SK-N-SH (cell line): ENCODE data around the gene IFI27L1. TPM values are rescaled to one million over a fixed set of nuclear protein-coding genes. Genes with fewer than 3 reads are reported as not detected.

ENCODE experiments used
- CTCF ChIA-PET: fragments of 300-600, 350-600 bp; formaldehyde crosslinking; extraction: SDS; loops from one replicate; lab custom pipeline; 2021; lab: Yijun Ruan, JAX
- POLR2A ChIA-PET: fragments of 350-600 bp; sonication (Branson Sonifier 250); formaldehyde crosslinking; extraction: SDS; loops from one replicate; lab custom pipeline; 2020; ENCODE audit warnings: antibody characterized with exemption, inconsistent platforms; lab: Yijun Ruan, JAX
- DNase-seq: peaks from one replicate; pipeline ENCODE4 v3.0.0; 2012
- H2AFZ ChIP-seq: fragments of 200-600 bp; sonication (generic); 2 replicates; pipeline ENCODE4 v1.8.1; 2016; ENCODE audit warnings: antibody characterized with exemption, mild to moderate bottlenecking, low read depth
- H3F3A ChIP-seq: fragments of 200-600 bp; sonication (generic); replicated peaks from 2 replicates; pipeline ENCODE3; 2016; ENCODE audit warnings: antibody characterized with exemption, mild to moderate bottlenecking; ENCODE audit not compliant: insufficient read depth
- H3K27ac ChIP-seq, 2 experiments: fragments of 200-500 bp in 1 of 2; fragments of 200-600 bp in 1 of 2; sonication (Bioruptor generic) in 1 of 2; sonication (generic), shearing (Covaris generic) in 1 of 2; 2 replicates each; pipeline versions ENCODE4 v1.5.1 to v1.6.1; 2014 to 2016; ENCODE audit warnings: low read depth in 2 of 2, inconsistent platforms in 1 of 2, low read length in 1 of 2, mild to moderate bottlenecking in 1 of 2, mixed read lengths in 1 of 2
- H3K27me3 ChIP-seq: fragments of 200-600 bp; sonication (generic), shearing (Covaris generic); 2 replicates; pipeline ENCODE4 v1.6.1; 2016; ENCODE audit warnings: mixed run types; ENCODE audit not compliant: insufficient read depth
- H3K36me3 ChIP-seq, 2 experiments: fragments of 200-500 bp in 1 of 2; fragments of 200-600 bp in 1 of 2; sonication (Bioruptor generic) in 1 of 2; sonication (generic) in 1 of 2; replicated peaks in 1 of 2; 2 replicates each; pipeline versions ENCODE3 to v1.5.1; 2014 to 2016; ENCODE audit warnings: low read length in 1 of 2, mild to moderate bottlenecking in 1 of 2; ENCODE audit not compliant: insufficient read depth in 2 of 2, control insufficient read depth in 1 of 2
- H3K4me1 ChIP-seq, 2 experiments: fragments of 200-500 bp in 1 of 2; fragments of 200-600 bp in 1 of 2; sonication (Bioruptor generic) in 1 of 2; sonication (generic), shearing (Covaris generic) in 1 of 2; 2 replicates each; pipeline versions ENCODE4 v1.5.1 to v1.6.1; 2014 to 2016; ENCODE audit warnings: low read depth in 1 of 2, low read length in 1 of 2, mixed run types in 1 of 2; ENCODE audit not compliant: insufficient read depth in 2 of 2, control insufficient read depth in 1 of 2
- H3K4me2 ChIP-seq: fragments of 200-600 bp; sonication (generic), shearing (Covaris generic); 2 replicates; pipeline ENCODE4 v1.6.1; 2017; ENCODE audit warnings: mixed run types
- H3K4me3 ChIP-seq, 2 experiments: fragments of 200-500 bp in 1 of 2; fragments of 200-600 bp in 1 of 2; sonication (Bioruptor generic) in 1 of 2; sonication (generic), shearing (Covaris generic) in 1 of 2; 2 replicates each; pipeline versions ENCODE4 v1.5.1 to v1.8.1; 2014 to 2016; ENCODE audit warnings: low read depth in 2 of 2, inconsistent platforms in 1 of 2, low read length in 1 of 2, mild to moderate bottlenecking in 1 of 2, mixed read lengths in 1 of 2, moderate library complexity in 1 of 2
- H3K79me2 ChIP-seq: fragments of 200-600 bp; sonication (generic); 2 replicates; pipeline ENCODE4 v1.8.1; 2017; ENCODE audit warnings: mild to moderate bottlenecking; ENCODE audit not compliant: insufficient read depth
- H3K9ac ChIP-seq: fragments of 200-600 bp; sonication (generic); 2 replicates; pipeline ENCODE4 v1.6.1; 2017; ENCODE audit warnings: mixed run types
- H3K9me2 ChIP-seq: fragments of 200-600 bp; sonication (generic); 2 replicates; pipeline ENCODE4 v1.6.1; 2017; ENCODE audit warnings: mixed run types
- H3K9me3 ChIP-seq: fragments of 200-600 bp; sonication (generic); 2 replicates; pipeline ENCODE4 v1.6.1; 2017; ENCODE audit warnings: mixed run types, mild to moderate bottlenecking, moderate library complexity
- H4K20me1 ChIP-seq: fragments of 200-600 bp; sonication (generic); 2 replicates; pipeline ENCODE4 v1.6.1; 2017; ENCODE audit warnings: mild to moderate bottlenecking, mixed run types; ENCODE audit not compliant: insufficient read depth
- ELF1 ChIP-seq: IDR thresholded peaks from 2 replicates; pipeline ENCODE4 v1.4.0; 2012
- FOXJ3 ChIP-seq: sonication (generic); formaldehyde crosslinking; IDR thresholded peaks from 2 replicates; pipeline ENCODE4 v1.5.1; 2020; ENCODE audit warnings: mild to moderate bottlenecking, missing genetic modification reagents
- JUND ChIP-seq: IDR thresholded peaks from 2 replicates; pipeline ENCODE4 v1.4.0; 2012
- MAX ChIP-seq: IDR thresholded peaks from 2 replicates; pipeline ENCODE4 v1.4.0; 2012; ENCODE audit warnings: low read depth
- MEF2A ChIP-seq: IDR thresholded peaks from 2 replicates; pipeline ENCODE4 v1.4.0; 2012; ENCODE audit warnings: low read depth, borderline replicate concordance
- NFIC ChIP-seq: IDR thresholded peaks from 2 replicates; pipeline ENCODE4 v1.4.0; 2012; ENCODE audit warnings: borderline replicate concordance
- POLR2AphosphoS5 ChIP-seq: IDR thresholded peaks from 2 replicates; pipeline ENCODE4 v1.6.1; 2012; ENCODE audit warnings: low read depth, low read length
- RAD21 ChIP-seq: IDR thresholded peaks from 2 replicates; pipeline ENCODE4 v1.6.1; 2012; ENCODE audit warnings: mild to moderate bottlenecking, low read length
- RCOR1 ChIP-seq: fragments of 150-350 bp; IDR thresholded peaks from 2 replicates; pipeline ENCODE4 v1.6.1; 2017; ENCODE audit warnings: antibody characterized with exemption, low read length
- REST ChIP-seq: IDR thresholded peaks from 2 replicates; pipeline ENCODE4 v1.6.1; 2012; ENCODE audit warnings: mild to moderate bottlenecking, low read depth, low read length, moderate library complexity
- RFX5 ChIP-seq: IDR thresholded peaks from 2 replicates; pipeline ENCODE4 v1.6.1; 2012; ENCODE audit warnings: mild to moderate bottlenecking, improper control_type of control experiment, low read length
- SIN3A ChIP-seq: IDR thresholded peaks from 2 replicates; pipeline ENCODE4 v1.6.1; 2012; ENCODE audit warnings: low read depth, mild to moderate bottlenecking, low read length, moderate library complexity, borderline replicate concordance
- SMC3 ChIP-seq: IDR thresholded peaks from 2 replicates; pipeline ENCODE4 v1.6.1; 2012; ENCODE audit warnings: low read depth, low read length, improper control_type of control experiment
- TAF1 ChIP-seq: IDR thresholded peaks from 2 replicates; pipeline ENCODE4 v1.6.1; 2012; ENCODE audit warnings: low read depth, mild to moderate bottlenecking, low read length, moderate library complexity, borderline replicate concordance
- TEAD4 ChIP-seq: IDR thresholded peaks from 2 replicates; pipeline ENCODE4 v1.4.0; 2012; ENCODE audit warnings: mild to moderate bottlenecking, borderline replicate concordance; ENCODE audit not compliant: insufficient read depth
- USF1 ChIP-seq: IDR thresholded peaks from 2 replicates; pipeline ENCODE4 v1.4.0; 2012; ENCODE audit warnings: low read depth, borderline replicate concordance
- USF2 ChIP-seq: fragments of 150-350 bp; IDR thresholded peaks from 2 replicates; pipeline ENCODE4 v1.6.1; 2017; ENCODE audit warnings: antibody characterized with exemption, low read length, low read depth, borderline replicate concordance
- ZBTB33 ChIP-seq: IDR thresholded peaks from 2 replicates; pipeline ENCODE4 v1.4.0; 2012; ENCODE audit warnings: low read depth, borderline replicate concordance
- WGBS: methylation state at CpG from one replicate; pipeline ENCODE4 v1.1.6; 2017; ENCODE audit warnings: low lambda C conversion rate; 5-methylcytosine and 5-hydroxymethylcytosine counted together
- polyA plus RNA-seq, 3 experiments: library from polyadenylated mRNA; depleted of rRNA; stranded (reverse); fragments of >200 nt; gene quantifications; 2 replicates each; pipeline ENCODE4 v1.2.3, GENCODE V29; 2012

Gene IFI27L1
- polyA plus RNA-seq, 1 of the 3 experiments (the other 2 are of a cell fraction), result 35.3 TPM

GRCh38 chr14:94056579-94057308 lies 24.4 kb upstream of the IFI27L1 start:
- DNase-seq, result no peak
- H3K36me3 ChIP-seq, result peaks cover 62 to 93% of the 10 kb centered on the region in 2 experiments
- no peak overlapping the region for H2AFZ ChIP-seq
- no peak overlapping the region for H3K4me3 ChIP-seq
- no peaks in the 10 kb centered on the region for H3K9me3 ChIP-seq
- H3K9me2 ChIP-seq, result no peaks in the 10 kb centered on the region
- no peaks in the 10 kb centered on the region; a peak in 1 of 4 replicates for H3K4me1 ChIP-seq
- WGBS, result 97% methylated on average over 6 of the region's 6 CpGs
- H3K79me2 ChIP-seq, result peaks cover 17% of the 10 kb centered on the region; the same call in 1 of the 2 replicates
- TF ChIP-seq ELF1 (no peak), MAX (no peak), USF1 (no peak), USF2 (no peak), TEAD4 (no peak), JUND (no peak), POLR2AphosphoS5 (no peak), SIN3A (no peak), RFX5 (no peak), NFIC (no peak), ZBTB33 (no peak), REST (no peak), TAF1 (no peak), MEF2A (no peak), FOXJ3 (CRISPR knock-in tag) (no peak), SMC3 (no peak), RCOR1 (no peak), RAD21 (no peak)
- peaks cover 8% of the 10 kb centered on the region; the same call in 1 of the 2 replicates for H4K20me1 ChIP-seq
- CTCF ChIA-PET, result interaction anchor here (1.0 to 3.0 kb wide), 6 partner anchors 9 to 80 kb away, joined by 3 to 17 read pairs (median 6); no protein-coding TSS in a partner anchor
- no peaks in the 10 kb centered on the region for H3K27me3 ChIP-seq
- no peak overlapping the region for H3K27ac ChIP-seq
- POLR2A ChIA-PET, result no interaction called here
- no peak overlapping the region for H3K9ac ChIP-seq
- H3K4me2 ChIP-seq, result no peak overlapping the region
- H3F3A ChIP-seq, result no peaks in the 10 kb centered on the region
